Measurements from ENCODE around the gene SRPRB. TPM values are rescaled to one million over a fixed set of nuclear protein-coding genes. Genes with fewer than 3 reads are reported as not detected.
A peak's percentile ranks its signal among the peaks of the same experiment; 100 is the strongest.

Gene SRPRB, protein sequence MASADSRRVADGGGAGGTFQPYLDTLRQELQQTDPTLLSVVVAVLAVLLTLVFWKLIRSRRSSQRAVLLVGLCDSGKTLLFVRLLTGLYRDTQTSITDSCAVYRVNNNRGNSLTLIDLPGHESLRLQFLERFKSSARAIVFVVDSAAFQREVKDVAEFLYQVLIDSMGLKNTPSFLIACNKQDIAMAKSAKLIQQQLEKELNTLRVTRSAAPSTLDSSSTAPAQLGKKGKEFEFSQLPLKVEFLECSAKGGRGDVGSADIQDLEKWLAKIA
- total RNA-seq (39.6 TPM), polyA plus RNA-seq (ENCODE audit: insufficient read depth in 1 of 8, insufficient read length in 8 of 8, low replicate concordance in 1 of 8) (10 to 100 TPM; 30.9 to 45.5 (median 36.1) TPM)
- long read RNA-seq, donor 1, partial matches to known transcripts = 6 of 6 reads
- long read RNA-seq, donor 1, other reads (novel, unspliced or antisense) = 0 of 6 reads
- long read RNA-seq, donor 2 = 0 reads
- long read RNA-seq, donor 3, partial matches to known transcripts = 9 of 21 reads
- long read RNA-seq, donor 3, other reads (novel, unspliced or antisense) = 12 of 21 reads
- long read RNA-seq, donor 4, partial matches to known transcripts = 10 of 10 reads
- long read RNA-seq, donor 4, other reads (novel, unspliced or antisense) = 0 of 10 reads
- long read RNA-seq, donor 5, partial matches to known transcripts = 43 of 44 reads
- long read RNA-seq, donor 5, other reads (novel, unspliced or antisense) = 0 of 44 reads
- long read RNA-seq, donor 6, partial matches to known transcripts = 32 of 33 reads
- long read RNA-seq, donor 6, other reads (novel, unspliced or antisense) = 0 of 33 reads
- long read RNA-seq, donor 7, partial matches to known transcripts = 26 of 27 reads
- long read RNA-seq, donor 7, other reads (novel, unspliced or antisense) = 0 of 27 reads
- long read RNA-seq, donor 8, partial matches to known transcripts = 12 of 12 reads
- long read RNA-seq, donor 8, other reads (novel, unspliced or antisense) = 0 of 12 reads
- long read RNA-seq, donor 9, partial matches to known transcripts = 10 of 11 reads
- long read RNA-seq, donor 9, other reads (novel, unspliced or antisense) = 0 of 11 reads
- long read RNA-seq, donor 10, partial matches to known transcripts = 15 of 15 reads
- long read RNA-seq, donor 10, other reads (novel, unspliced or antisense) = 0 of 15 reads
- long read RNA-seq, donor 11, partial matches to known transcripts = 15 of 16 reads
- long read RNA-seq, donor 11, other reads (novel, unspliced or antisense) = 0 of 16 reads

DNA sequence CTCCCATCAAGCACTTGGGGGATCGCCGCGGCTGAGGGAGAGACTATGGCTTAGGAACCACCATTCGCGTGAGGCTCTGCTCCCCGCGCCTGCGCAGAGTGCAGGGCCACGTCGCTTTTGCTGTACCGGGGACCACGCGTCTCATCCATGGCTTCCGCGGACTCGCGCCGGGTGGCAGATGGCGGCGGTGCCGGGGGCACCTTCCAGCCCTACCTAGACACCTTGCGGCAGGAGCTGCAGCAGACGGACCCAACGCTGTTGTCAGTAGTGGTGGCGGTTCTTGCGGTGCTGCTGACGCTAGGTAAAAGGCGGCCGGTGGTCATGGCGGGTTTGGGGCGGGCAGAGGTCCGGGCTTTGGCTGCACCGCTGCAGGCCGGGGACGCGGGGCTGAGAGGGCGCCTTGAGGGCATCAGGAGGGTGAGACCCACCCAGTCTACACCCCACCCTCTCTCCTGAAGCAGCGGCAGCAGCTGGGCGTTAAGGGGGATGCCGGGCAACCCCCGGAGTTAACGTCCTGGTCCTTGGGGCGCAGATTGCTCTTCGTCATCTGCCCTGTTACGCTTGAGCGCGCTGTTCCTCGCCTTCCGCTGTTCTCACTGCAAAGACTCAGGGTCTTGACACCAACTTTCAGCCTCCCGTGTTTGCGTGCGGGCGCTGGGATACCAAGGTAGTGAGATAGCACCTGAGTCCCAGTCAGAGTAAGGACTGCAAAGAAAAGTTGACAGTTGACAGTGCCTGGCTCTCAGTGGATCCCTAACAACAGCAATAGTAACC lies at the start of gene SRPRB:
SRPRB (plus strand) TSS at position 114 of the 774 bp plus-strand sequence; CDS start at position 148, 34 bp downstream.
- H3K36me3 ChIP-seq (ENCODE audit: control insufficient read depth, insufficient read depth, low read length) = peaks cover 17% of the 10 kb centered on the region
- H3K4me1 ChIP-seq (ENCODE audit: control insufficient read depth, insufficient read depth, low read length) = peaks cover 5% of the 10 kb centered on the region
- H3K9me3 ChIP-seq (replicated peaks; ENCODE audit: control insufficient read depth, low read depth, low read length) = no peaks in the 10 kb centered on the region
- peak within 1 kb of the TSS; percentile 63 for H3K27ac ChIP-seq (ENCODE audit: low read length)
- whole genome bisulfite sequencing (ENCODE audit: insufficient coverage) = under 1% methylated on average over 42 of the region's 53 CpGs
- DNase-seq = peak; percentile 98
- H3K27me3 ChIP-seq (ENCODE audit: control insufficient read depth, insufficient read depth, low read length) = peaks cover 5% of the 10 kb centered on the region
- peak within 1 kb of the TSS; percentile 96 for H3K4me3 ChIP-seq (ENCODE audit: low read length)

- Histone ChIP-seq H3K4me3 (ENCODE audit: low read length) (no peak overlapping the region), H3K4me1 (ENCODE audit: control insufficient read depth, insufficient read depth, low read length) (no peaks in the 10 kb centered on the region), H3K9me3 (replicated peaks; ENCODE audit: control insufficient read depth, low read depth, low read length) (no peaks in the 10 kb centered on the region), H3K36me3 (ENCODE audit: control insufficient read depth, insufficient read depth, low read length) (no peaks in the 10 kb centered on the region), H3K27ac (ENCODE audit: low read length) (no peak overlapping the region), H3K27me3 (ENCODE audit: control insufficient read depth, insufficient read depth, low read length) (no peaks in the 10 kb centered on the region)
- no peak for DNase-seq
- 72% methylated on average over 15 of the region's 20 CpGs for WGBS (ENCODE audit: insufficient coverage)
These were observed 48.6 kb upstream of the SRPRB start for GRCh38 chr3:133756716-133757694.

DNA sequence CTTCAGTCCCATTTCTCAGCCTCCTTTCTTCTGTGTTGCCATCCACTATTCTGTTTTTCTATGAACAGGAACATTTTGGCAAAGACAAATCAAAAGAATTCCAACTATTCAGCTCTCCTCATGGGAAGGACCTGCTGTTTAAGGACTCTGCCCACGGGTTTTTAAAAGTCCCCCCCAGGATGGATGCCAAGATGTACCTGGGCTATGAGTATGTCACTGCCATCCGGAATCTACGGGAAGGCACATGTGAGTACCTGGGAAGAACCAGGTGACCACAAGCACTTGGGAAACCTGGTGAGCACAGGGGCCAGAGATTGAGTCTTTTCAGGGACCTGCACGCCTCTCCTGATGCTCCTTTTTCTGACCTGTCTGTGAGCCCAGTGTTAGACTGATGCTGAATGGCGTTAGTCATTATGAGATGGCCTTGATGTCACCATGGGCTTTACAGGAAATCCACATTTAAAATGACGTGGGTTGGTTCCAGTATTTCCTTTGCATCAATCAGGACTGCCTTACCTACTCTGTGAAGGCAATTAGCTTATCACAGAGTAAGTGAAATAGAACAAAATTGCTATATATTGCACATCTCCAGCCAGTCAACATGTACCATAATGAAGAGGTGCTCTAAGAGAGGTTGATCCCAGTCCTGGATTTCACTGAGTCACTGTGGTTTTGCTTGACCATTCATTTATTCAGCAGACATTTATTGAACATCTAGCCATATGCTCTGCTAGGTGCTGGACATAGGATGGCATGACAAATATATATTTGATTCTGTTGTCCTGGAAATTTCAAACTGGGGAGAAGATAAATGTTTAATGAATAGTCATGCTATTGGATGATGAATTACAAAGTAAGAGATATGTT lies 47.7 kb upstream of the SRPRB start:
- DNase-seq = no peak
- Histone ChIP-seq H3K27ac (ENCODE audit: low read length) (no peak overlapping the region), H3K9me3 (replicated peaks; ENCODE audit: control insufficient read depth, low read depth, low read length) (no peaks in the 10 kb centered on the region), H3K4me3 (ENCODE audit: low read length) (no peak overlapping the region), H3K4me1 (ENCODE audit: control insufficient read depth, insufficient read depth, low read length) (no peaks in the 10 kb centered on the region), H3K36me3 (ENCODE audit: control insufficient read depth, insufficient read depth, low read length) (no peaks in the 10 kb centered on the region), H3K27me3 (ENCODE audit: control insufficient read depth, insufficient read depth, low read length) (no peaks in the 10 kb centered on the region)
- 68% methylated on average over 3 of the region's 6 CpGs for WGBS (ENCODE audit: insufficient coverage)

DNA sequence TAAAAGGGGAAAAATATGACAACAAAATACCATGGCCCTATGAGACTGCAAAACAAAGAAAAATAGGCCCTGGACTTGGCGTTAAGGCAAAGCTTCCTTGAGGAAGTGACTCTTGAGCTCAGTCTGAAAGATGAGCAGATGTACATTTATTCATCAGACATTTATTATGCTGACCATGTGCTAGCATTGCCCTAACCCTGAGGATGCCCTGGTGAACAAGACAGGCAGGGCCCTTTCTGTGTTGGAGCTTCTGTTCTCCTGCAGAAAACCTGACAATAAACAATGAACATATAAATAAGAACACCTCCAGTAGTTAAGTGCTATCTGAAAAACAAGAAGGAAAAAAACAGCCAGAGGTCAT lies 47.1 kb upstream of the SRPRB start:
- no peaks in the 10 kb centered on the region for H3K27me3 ChIP-seq (ENCODE audit: control insufficient read depth, insufficient read depth, low read length)
- no peak overlapping the region for H3K4me3 ChIP-seq (ENCODE audit: low read length)
- H3K27ac ChIP-seq (ENCODE audit: low read length) = no peak overlapping the region
- H3K4me1 ChIP-seq (ENCODE audit: control insufficient read depth, insufficient read depth, low read length) = peaks cover under 1% of the 10 kb centered on the region
- DNase-seq = no peak
- no CpG with 5 or more reads among the region's 1 CpG for WGBS (ENCODE audit: insufficient coverage)
- H3K9me3 ChIP-seq (replicated peaks; ENCODE audit: control insufficient read depth, low read depth, low read length) = no peaks in the 10 kb centered on the region
- H3K36me3 ChIP-seq (ENCODE audit: control insufficient read depth, insufficient read depth, low read length) = no peaks in the 10 kb centered on the region

GRCh38 chr3:133758964-133759739 lies 46.5 kb upstream of the SRPRB start:
- no peak overlapping the region for H3K4me3 ChIP-seq (ENCODE audit: low read length)
- H3K4me1 ChIP-seq (ENCODE audit: control insufficient read depth, insufficient read depth, low read length) = peaks cover 7% of the 10 kb centered on the region
- H3K36me3 ChIP-seq (ENCODE audit: control insufficient read depth, insufficient read depth, low read length) = no peaks in the 10 kb centered on the region
- WGBS (ENCODE audit: insufficient coverage) = 81% methylated on average over 9 of the region's 9 CpGs
- H3K27ac ChIP-seq (ENCODE audit: low read length) = no peak overlapping the region
- no peak for DNase-seq
- H3K27me3 ChIP-seq (ENCODE audit: control insufficient read depth, insufficient read depth, low read length) = no peaks in the 10 kb centered on the region
- no peaks in the 10 kb centered on the region for H3K9me3 ChIP-seq (replicated peaks; ENCODE audit: control insufficient read depth, low read depth, low read length)

- WGBS (ENCODE audit: insufficient coverage) = no CpG with 5 or more reads among the region's 2 CpGs
- Histone ChIP-seq H3K9me3 (replicated peaks; ENCODE audit: control insufficient read depth, low read depth, low read length) (no peaks in the 10 kb centered on the region), H3K36me3 (ENCODE audit: control insufficient read depth, insufficient read depth, low read length) (no peaks in the 10 kb centered on the region), H3K4me1 (ENCODE audit: control insufficient read depth, insufficient read depth, low read length) (peaks cover 11% of the 10 kb centered on the region), H3K4me3 (ENCODE audit: low read length) (no peak overlapping the region), H3K27ac (ENCODE audit: low read length) (no peak overlapping the region), H3K27me3 (ENCODE audit: control insufficient read depth, insufficient read depth, low read length) (no peaks in the 10 kb centered on the region)
- DNase-seq = no peak
These were observed 45.8 kb upstream of the SRPRB start for GRCh38 chr3:133759740-133760305.

GRCh38 chr3:133760916-133761315 lies 44.7 kb upstream of the SRPRB start:
- Histone ChIP-seq H3K36me3 (ENCODE audit: control insufficient read depth, insufficient read depth, low read length) (no peaks in the 10 kb centered on the region), H3K27me3 (ENCODE audit: control insufficient read depth, insufficient read depth, low read length) (no peaks in the 10 kb centered on the region), H3K9me3 (replicated peaks; ENCODE audit: control insufficient read depth, low read depth, low read length) (no peaks in the 10 kb centered on the region), H3K27ac (ENCODE audit: low read length) (no peak overlapping the region), H3K4me1 (ENCODE audit: control insufficient read depth, insufficient read depth, low read length) (peaks cover 17% of the 10 kb centered on the region), H3K4me3 (ENCODE audit: low read length) (no peak overlapping the region)
- WGBS (ENCODE audit: insufficient coverage) = 100% methylated on average over 1 of the region's 2 CpGs
- DNase-seq = no peak
